ENCODE data around the gene PDZD7.

The PDZD7 gene

GRCh38 chr10:101007099-101007711 is 23.7 kb downstream of the PDZD7 start:
- no peak overlapping the region for H3K27ac ChIP-seq (ENCODE audit: low read depth, low read length)
- no peak overlapping the region for H3K9ac ChIP-seq (ENCODE audit: low read length)
- H3K36me3 ChIP-seq (ENCODE audit: control insufficient read depth, insufficient read depth, low read length): peaks cover 50% of the 10 kb centered on the region

GRCh38 chr10:101006593-101007098 is 24.3 kb downstream of the PDZD7 start:
- Histone ChIP-seq H3K36me3 (ENCODE audit: control insufficient read depth, insufficient read depth, low read length) (peaks cover 50% of the 10 kb centered on the region), H3K27me3 (ENCODE audit: control insufficient read depth, insufficient read depth, low read length) (no peaks in the 10 kb centered on the region), H3K9ac (ENCODE audit: low read length) (no peak overlapping the region), H3K4me1 (ENCODE audit: control insufficient read depth, insufficient read depth, low read length) (peaks cover 12% of the 10 kb centered on the region), H3K27ac (ENCODE audit: low read depth, low read length) (no peak overlapping the region), H3K9me3 (ENCODE audit: control insufficient read depth, insufficient read depth, low read depth, low read length) (no peaks in the 10 kb centered on the region), H3K4me3 (ENCODE audit: low read depth, low read length) (no peak overlapping the region)

More at GRCh38 chr10:101007099-101007711, 23.7 kb downstream of the PDZD7 start:
- Histone ChIP-seq H3K9me3 (ENCODE audit: control insufficient read depth, insufficient read depth, low read depth, low read length) (no peaks in the 10 kb centered on the region), H3K27me3 (ENCODE audit: control insufficient read depth, insufficient read depth, low read length) (no peaks in the 10 kb centered on the region), H3K4me3 (ENCODE audit: low read depth, low read length) (no peak overlapping the region), H3K4me1 (ENCODE audit: control insufficient read depth, insufficient read depth, low read length) (peaks cover 18% of the 10 kb centered on the region)

- H3K36me3 ChIP-seq (ENCODE audit: control insufficient read depth, insufficient read depth, low read length): peaks cover 50% of the 10 kb centered on the region
- H3K9ac ChIP-seq (ENCODE audit: low read length): no peak overlapping the region
- H3K4me3 ChIP-seq (ENCODE audit: low read depth, low read length): no peak overlapping the region
- no peaks in the 10 kb centered on the region for H3K9me3 ChIP-seq (ENCODE audit: control insufficient read depth, insufficient read depth, low read depth, low read length)
- peaks cover 16% of the 10 kb centered on the region for H3K4me1 ChIP-seq (ENCODE audit: control insufficient read depth, insufficient read depth, low read length)
- no peak overlapping the region for H3K27ac ChIP-seq (ENCODE audit: low read depth, low read length)
- no peaks in the 10 kb centered on the region for H3K27me3 ChIP-seq (ENCODE audit: control insufficient read depth, insufficient read depth, low read length)
Measured at GRCh38 chr10:101005869-101006567, 24.9 kb downstream of the PDZD7 start.

GRCh38 chr10:101005361-101005760 is 25.6 kb downstream of the PDZD7 start:
- Histone ChIP-seq H3K36me3 (ENCODE audit: control insufficient read depth, insufficient read depth, low read length) (peaks cover 50% of the 10 kb centered on the region), H3K9me3 (ENCODE audit: control insufficient read depth, insufficient read depth, low read depth, low read length) (no peaks in the 10 kb centered on the region), H3K27me3 (ENCODE audit: control insufficient read depth, insufficient read depth, low read length) (no peaks in the 10 kb centered on the region), H3K9ac (ENCODE audit: low read length) (no peak overlapping the region), H3K27ac (ENCODE audit: low read depth, low read length) (no peak overlapping the region), H3K4me3 (ENCODE audit: low read depth, low read length) (no peak overlapping the region), H3K4me1 (ENCODE audit: control insufficient read depth, insufficient read depth, low read length) (peaks cover 22% of the 10 kb centered on the region)

- H3K4me1 ChIP-seq (ENCODE audit: control insufficient read depth, insufficient read depth, low read length): peaks cover 24% of the 10 kb centered on the region
- H3K27me3 ChIP-seq (ENCODE audit: control insufficient read depth, insufficient read depth, low read length): no peaks in the 10 kb centered on the region
- H3K4me3 ChIP-seq (ENCODE audit: low read depth, low read length): no peak overlapping the region
- H3K27ac ChIP-seq (ENCODE audit: low read depth, low read length): no peak overlapping the region
- H3K9ac ChIP-seq (ENCODE audit: low read length): no peak overlapping the region
- H3K36me3 ChIP-seq (ENCODE audit: control insufficient read depth, insufficient read depth, low read length): peaks cover 50% of the 10 kb centered on the region
- no peaks in the 10 kb centered on the region for H3K9me3 ChIP-seq (ENCODE audit: control insufficient read depth, insufficient read depth, low read depth, low read length)
Measured at GRCh38 chr10:101003639-101004206, 27.2 kb downstream of the PDZD7 start.

GRCh38 chr10:101002456-101002855 is 28.5 kb downstream of the PDZD7 start:
- Histone ChIP-seq H3K27me3 (ENCODE audit: control insufficient read depth, insufficient read depth, low read length) (no peaks in the 10 kb centered on the region), H3K9me3 (ENCODE audit: control insufficient read depth, insufficient read depth, low read depth, low read length) (no peaks in the 10 kb centered on the region), H3K4me3 (ENCODE audit: low read depth, low read length) (no peak overlapping the region), H3K4me1 (ENCODE audit: control insufficient read depth, insufficient read depth, low read length) (peaks cover 20% of the 10 kb centered on the region), H3K9ac (ENCODE audit: low read length) (no peak overlapping the region), H3K27ac (ENCODE audit: low read depth, low read length) (no peak overlapping the region), H3K36me3 (ENCODE audit: control insufficient read depth, insufficient read depth, low read length) (peaks cover 49% of the 10 kb centered on the region)

GRCh38 chr10:101001659-101002035 is 29.3 kb downstream of the PDZD7 start:
- H3K27me3 ChIP-seq (ENCODE audit: control insufficient read depth, insufficient read depth, low read length): no peaks in the 10 kb centered on the region
- H3K9me3 ChIP-seq (ENCODE audit: control insufficient read depth, insufficient read depth, low read depth, low read length): no peaks in the 10 kb centered on the region
- H3K9ac ChIP-seq (ENCODE audit: low read length): no peak overlapping the region
- H3K27ac ChIP-seq (ENCODE audit: low read depth, low read length): no peak overlapping the region
- peak overlapping the region; percentile 65; the same call in 1 of the 2 replicates for H3K4me3 ChIP-seq (ENCODE audit: low read depth, low read length)
- peaks cover 20% of the 10 kb centered on the region for H3K4me1 ChIP-seq (ENCODE audit: control insufficient read depth, insufficient read depth, low read length)
- peaks cover 42% of the 10 kb centered on the region for H3K36me3 ChIP-seq (ENCODE audit: control insufficient read depth, insufficient read depth, low read length)

GRCh38 chr10:101000915-101001658 is 29.8 kb downstream of the PDZD7 start:
- peak overlapping the region; percentile 65 for H3K4me3 ChIP-seq (ENCODE audit: low read depth, low read length)
- H3K27ac ChIP-seq (ENCODE audit: low read depth, low read length): no peak overlapping the region
- H3K9me3 ChIP-seq (ENCODE audit: control insufficient read depth, insufficient read depth, low read depth, low read length): no peaks in the 10 kb centered on the region
- peaks cover 26% of the 10 kb centered on the region for H3K4me1 ChIP-seq (ENCODE audit: control insufficient read depth, insufficient read depth, low read length)
- no peaks in the 10 kb centered on the region for H3K27me3 ChIP-seq (ENCODE audit: control insufficient read depth, insufficient read depth, low read length)
- H3K9ac ChIP-seq (ENCODE audit: low read length): peak overlapping the region; percentile 83
- H3K36me3 ChIP-seq (ENCODE audit: control insufficient read depth, insufficient read depth, low read length): peaks cover 38% of the 10 kb centered on the region

- peak overlapping the region; percentile 85 for H3K27ac ChIP-seq (ENCODE audit: low read depth, low read length)
- H3K9ac ChIP-seq (ENCODE audit: low read length): peak overlapping the region; percentile 83
- peaks cover 31% of the 10 kb centered on the region for H3K36me3 ChIP-seq (ENCODE audit: control insufficient read depth, insufficient read depth, low read length)
- peaks cover 26% of the 10 kb centered on the region for H3K4me1 ChIP-seq (ENCODE audit: control insufficient read depth, insufficient read depth, low read length)
- peak overlapping the region; percentile 65 for H3K4me3 ChIP-seq (ENCODE audit: low read depth, low read length)
- no peaks in the 10 kb centered on the region for H3K9me3 ChIP-seq (ENCODE audit: control insufficient read depth, insufficient read depth, low read depth, low read length)
- H3K27me3 ChIP-seq (ENCODE audit: control insufficient read depth, insufficient read depth, low read length): no peaks in the 10 kb centered on the region
Measured at GRCh38 chr10:101000127-101000914, 30.6 kb downstream of the PDZD7 start.

GRCh38 chr10:100999742-101000126 is 31.2 kb downstream of the PDZD7 start, which contains the start of gene LZTS2:
LZTS2 (plus strand) TSS chr10:100999808; CDS start chr10:101002539, 2,731 bp downstream.
- H3K4me3 ChIP-seq (ENCODE audit: low read depth, low read length): peak within 1 kb of the TSS; percentile 65
- no peaks in the 10 kb centered on the region for H3K9me3 ChIP-seq (ENCODE audit: control insufficient read depth, insufficient read depth, low read depth, low read length)
- peak within 1 kb of the TSS; percentile 95 for H3K27ac ChIP-seq (ENCODE audit: low read depth, low read length)
- H3K4me1 ChIP-seq (ENCODE audit: control insufficient read depth, insufficient read depth, low read length): peaks cover 28% of the 10 kb centered on the region
- H3K9ac ChIP-seq (ENCODE audit: low read length): peak within 1 kb of the TSS; percentile 91
- no peaks in the 10 kb centered on the region for H3K27me3 ChIP-seq (ENCODE audit: control insufficient read depth, insufficient read depth, low read length)
- H3K36me3 ChIP-seq (ENCODE audit: control insufficient read depth, insufficient read depth, low read length): peaks cover 27% of the 10 kb centered on the region

Data from HUES6 (cell line).